Immature natural killer cell (primary cell): ENCODE data around the gene CD27. TPM values are rescaled to one million over a fixed set of nuclear protein-coding genes. Genes with fewer than 3 reads are reported as not detected.
"Not testable (repeated sequence)": the region's sequence is repeated elsewhere in the genome, so short reads cannot be mapped to it uniquely, and the experiment has no call there.

ENCODE experiments used
- DNase-seq, 3 donors: peaks; one replicate each; pipeline ENCODE4 v3.0.0; 2022; ENCODE audit warnings: mixed read lengths in 1 of 3
- H3K27ac Mint-ChIP-seq, 6 donors: one replicate each; pipeline ENCODE4 v1.8.0; 2020; ENCODE audit warnings: mixed read lengths in 6 of 6, mild to moderate bottlenecking in 5 of 6, inconsistent platforms in 4 of 6, moderate library complexity in 3 of 6
- H3K27me3 Mint-ChIP-seq, 3 donors: one replicate each; pipeline ENCODE4 v1.8.0; 2020 to 2021; ENCODE audit warnings: low read depth in 3 of 3, mild to moderate bottlenecking in 3 of 3, mixed read lengths in 3 of 3, moderate library complexity in 3 of 3, inconsistent platforms in 1 of 3
- H3K36me3 Mint-ChIP-seq, 3 donors: one replicate each; pipeline ENCODE4 v1.8.0; 2020; ENCODE audit warnings: mixed read lengths in 3 of 3, inconsistent platforms in 2 of 3, mild to moderate bottlenecking in 2 of 3
- H3K4me1 Mint-ChIP-seq, 2 donors: one replicate each; pipeline ENCODE4 v1.8.0; 2020; ENCODE audit warnings: inconsistent platforms in 2 of 2, mild to moderate bottlenecking in 2 of 2, mixed read lengths in 2 of 2, moderate library complexity in 1 of 2
- H3K4me3 Mint-ChIP-seq, 5 donors: one replicate each; pipeline ENCODE4 v1.8.0; 2020; ENCODE audit warnings: mild to moderate bottlenecking in 5 of 5, mixed read lengths in 5 of 5, inconsistent platforms in 3 of 5, moderate library complexity in 3 of 5
- H3K9me3 Mint-ChIP-seq, 6 donors: one replicate each; pipeline ENCODE4 v1.8.0; 2020; ENCODE audit warnings: mild to moderate bottlenecking in 6 of 6, mixed read lengths in 6 of 6, inconsistent platforms in 4 of 6, moderate library complexity in 3 of 6
- polyA plus RNA-seq, 3 donors: library from polyadenylated mRNA; unstranded; fragments of 300-500 nt; fragmentation: Illumina TruSeq; gene quantifications; one replicate each; pipeline ENCODE4 v1.2.3, GENCODE V29; 2021

CD27 gene
- polyA plus RNA-seq, 3 donors from 2014 or later = 17.0 to 28.5 (median 25.4) TPM

GRCh38 chr12:6469609-6470374, 25.0 kb downstream of the CD27 start:
- Mint-ChIP-seq H3K9me3 (no peaks in the 10 kb centered on the region), H3K4me1 (peaks cover 42 to 61% of the 10 kb centered on the region in 2 donors), H3K4me3 (peak overlapping the region; percentile 87 to 93 (median 91)), H3K27me3 (peaks cover 2 to 12% (median 9%) of the 10 kb centered on the region in 3 donors), H3K36me3 (peaks cover 7 to 9% (median 8%) of the 10 kb centered on the region in 3 donors), H3K27ac (peak overlapping the region; percentile 31 to 96 (median 87))
- no peak for DNase-seq

DNA sequence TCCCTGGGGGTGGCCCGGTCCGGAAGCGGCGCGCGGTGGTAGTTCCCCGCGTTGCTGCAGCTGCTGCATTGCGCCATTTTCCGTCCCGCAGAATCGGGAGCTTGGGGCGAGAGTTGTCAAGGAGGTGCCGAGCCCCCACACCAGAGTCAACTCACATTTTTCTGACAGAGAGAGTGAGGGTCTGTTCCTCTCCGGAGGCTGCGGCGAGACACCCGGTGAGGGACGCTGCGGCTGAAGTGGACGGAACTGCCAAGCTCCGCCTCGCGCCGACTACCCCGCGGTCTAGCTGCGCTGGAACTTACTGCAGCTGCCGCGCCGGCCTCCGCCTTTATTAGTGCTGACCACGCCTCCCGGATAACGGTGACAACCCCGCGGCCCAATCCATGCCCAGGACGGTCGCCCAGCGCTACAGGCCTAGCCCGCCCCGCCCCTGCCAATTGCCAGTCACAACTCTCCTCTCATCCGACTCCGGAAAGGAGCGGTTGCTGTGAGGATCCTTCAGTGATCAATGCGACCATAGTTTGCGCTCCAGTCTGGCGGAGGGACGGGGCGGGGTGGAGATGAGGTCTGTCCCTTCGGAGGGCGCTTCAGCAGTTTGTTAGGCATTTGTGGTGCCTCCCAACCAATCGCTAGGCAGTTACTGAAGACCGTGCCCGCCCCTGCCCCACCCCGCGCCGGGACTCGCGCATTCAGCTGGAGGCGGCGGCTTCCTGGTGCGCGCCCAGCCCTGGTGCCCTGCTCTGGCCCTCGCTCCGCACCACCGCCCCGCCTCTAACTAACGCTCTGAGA, 25.8 kb downstream of the CD27 start, which contains the start of gene VAMP1:
Gene VAMP1 (minus strand): TSS at position 303 of the 789 bp plus-strand sequence. CDS start 146 bp downstream, at position 157.
- no peaks in the 10 kb centered on the region for H3K9me3 Mint-ChIP-seq
- peaks cover 3 to 7% (median 5%) of the 10 kb centered on the region in 3 donors for H3K36me3 Mint-ChIP-seq
- H3K4me1 Mint-ChIP-seq = peaks cover 38 to 53% of the 10 kb centered on the region in 2 donors
- H3K27me3 Mint-ChIP-seq = peaks cover 2 to 14% (median 9%) of the 10 kb centered on the region in 3 donors
- DNase-seq = peak; percentile 95 to 96 (median 95)
- H3K4me3 Mint-ChIP-seq = peak within 1 kb of the TSS; percentile 87 to 93 (median 91)
- H3K27ac Mint-ChIP-seq = peak within 1 kb of the TSS; percentile 85 to 96 (median 94)

DNA sequence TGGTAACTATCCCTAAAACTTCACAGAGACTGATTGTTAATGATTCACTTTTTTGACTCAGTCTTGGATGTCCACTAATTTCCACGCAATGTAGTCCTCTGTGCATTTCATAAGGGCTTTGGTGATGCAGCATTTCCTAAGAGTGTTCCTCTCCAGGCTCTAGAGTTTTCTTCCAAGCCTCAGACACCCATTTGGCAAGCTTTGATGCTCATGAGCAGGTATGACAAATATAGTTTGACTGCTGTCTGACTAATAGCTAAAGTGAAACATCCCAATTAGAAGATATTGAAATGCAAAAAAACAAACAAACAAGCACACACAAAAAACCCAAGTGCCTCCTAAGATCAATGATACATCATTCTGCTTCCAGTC, 27.2 kb downstream of the CD27 start:
- peaks cover 33 to 39% of the 10 kb centered on the region in 2 donors for H3K4me1 Mint-ChIP-seq
- no peaks in the 10 kb centered on the region for H3K9me3 Mint-ChIP-seq
- no peak for DNase-seq
- H3K4me3 Mint-ChIP-seq = peak overlapping the region in 4 of 5 donors; percentile 11 to 93 (median 26)
- H3K27ac Mint-ChIP-seq = peak overlapping the region in 4 of 6 donors; percentile 0 to 93 (median 4)
- H3K27me3 Mint-ChIP-seq = peaks cover 2 to 14% (median 9%) of the 10 kb centered on the region in 3 donors
- H3K36me3 Mint-ChIP-seq = peaks cover 0 to 4% (median 0%) of the 10 kb centered on the region in 3 donors

DNA sequence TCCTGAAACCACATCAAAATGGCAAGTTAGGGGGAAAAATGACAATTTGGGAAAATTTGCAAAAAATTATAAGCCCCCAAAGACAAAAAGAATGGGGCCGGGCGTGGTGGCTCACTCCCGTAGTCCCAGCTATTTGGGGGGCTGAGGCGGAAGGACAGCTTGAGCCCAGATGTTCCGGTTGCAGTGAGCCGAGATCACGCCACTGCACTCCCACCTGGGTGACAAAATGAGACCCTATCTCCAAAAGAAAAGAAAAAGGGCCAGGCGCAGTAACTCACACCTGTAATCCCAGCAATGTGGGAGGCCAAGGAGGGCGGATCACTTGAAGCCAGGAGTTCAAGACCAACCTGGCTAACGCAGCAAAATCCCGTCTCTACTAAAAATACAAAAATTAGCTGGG, 27.7 kb downstream of the CD27 start:
- H3K4me1 Mint-ChIP-seq = peaks cover 29 to 34% of the 10 kb centered on the region in 2 donors

DNA sequence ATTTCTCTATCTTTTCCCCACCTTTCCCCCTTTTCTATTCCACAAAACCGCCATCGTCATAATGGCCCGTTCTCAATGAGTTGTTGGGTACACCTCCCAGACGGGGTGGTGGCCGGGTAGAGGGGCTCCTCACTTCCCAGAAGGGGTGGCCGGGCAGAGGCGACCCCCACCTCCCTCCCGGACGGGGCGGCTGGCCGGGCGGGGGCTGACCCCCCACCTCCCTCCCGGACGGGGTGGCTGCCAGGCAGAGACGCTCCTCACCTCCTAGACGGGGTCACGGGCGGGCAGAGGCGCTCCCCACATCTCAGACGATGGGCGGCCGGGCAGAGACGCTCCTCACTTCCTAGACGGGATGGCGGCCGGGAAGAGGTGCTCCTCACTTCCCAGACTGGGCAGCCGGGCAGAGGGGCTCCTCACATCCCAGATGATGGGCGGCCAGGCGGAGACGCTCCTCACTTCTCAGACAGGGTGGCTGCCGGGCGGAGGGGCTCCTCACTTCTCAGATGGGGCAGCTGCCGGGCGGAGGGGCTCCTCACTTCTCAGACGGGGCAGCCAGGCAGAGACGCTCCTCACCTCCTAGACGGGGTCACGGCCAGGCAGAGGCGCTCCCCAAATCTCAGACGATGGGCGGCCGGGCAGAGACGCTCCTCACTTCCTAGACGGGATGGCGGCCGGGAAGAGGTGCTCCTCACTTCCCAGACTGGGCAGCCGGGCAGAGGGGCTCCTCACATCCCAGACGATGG, 30.6 kb downstream of the CD27 start:
- not testable (repeated sequence) for H3K4me3 Mint-ChIP-seq, H3K36me3 Mint-ChIP-seq, H3K4me1 Mint-ChIP-seq, H3K27ac Mint-ChIP-seq, H3K9me3 Mint-ChIP-seq, DNase-seq
- H3K27me3 Mint-ChIP-seq = peaks cover 5 to 10% (median 6%) of the 10 kb centered on the region in 3 donors

More for the DNA sequence above, 27.7 kb downstream of the CD27 start:
- H3K4me3 Mint-ChIP-seq = peak overlapping the region in 3 of 5 donors; percentile 11 to 93 (median 33)
- H3K36me3 Mint-ChIP-seq = no peaks in the 10 kb centered on the region
- peaks cover 2 to 14% (median 9%) of the 10 kb centered on the region in 3 donors for H3K27me3 Mint-ChIP-seq
- no peak overlapping the region for H3K27ac Mint-ChIP-seq
- no peak for DNase-seq
- no peaks in the 10 kb centered on the region for H3K9me3 Mint-ChIP-seq

GRCh38 chr12:6476489-6476888, 31.7 kb downstream of the CD27 start:
- no peak overlapping the region for H3K4me3 Mint-ChIP-seq
- no peak for DNase-seq
- H3K4me1 Mint-ChIP-seq = peaks cover 0 to under 1% of the 10 kb centered on the region in 2 donors
- H3K27me3 Mint-ChIP-seq = peaks cover 3 to 4% (median 3%) of the 10 kb centered on the region in 3 donors
- H3K9me3 Mint-ChIP-seq = no peaks in the 10 kb centered on the region
- H3K27ac Mint-ChIP-seq = no peak overlapping the region
- H3K36me3 Mint-ChIP-seq = no peaks in the 10 kb centered on the region

DNA sequence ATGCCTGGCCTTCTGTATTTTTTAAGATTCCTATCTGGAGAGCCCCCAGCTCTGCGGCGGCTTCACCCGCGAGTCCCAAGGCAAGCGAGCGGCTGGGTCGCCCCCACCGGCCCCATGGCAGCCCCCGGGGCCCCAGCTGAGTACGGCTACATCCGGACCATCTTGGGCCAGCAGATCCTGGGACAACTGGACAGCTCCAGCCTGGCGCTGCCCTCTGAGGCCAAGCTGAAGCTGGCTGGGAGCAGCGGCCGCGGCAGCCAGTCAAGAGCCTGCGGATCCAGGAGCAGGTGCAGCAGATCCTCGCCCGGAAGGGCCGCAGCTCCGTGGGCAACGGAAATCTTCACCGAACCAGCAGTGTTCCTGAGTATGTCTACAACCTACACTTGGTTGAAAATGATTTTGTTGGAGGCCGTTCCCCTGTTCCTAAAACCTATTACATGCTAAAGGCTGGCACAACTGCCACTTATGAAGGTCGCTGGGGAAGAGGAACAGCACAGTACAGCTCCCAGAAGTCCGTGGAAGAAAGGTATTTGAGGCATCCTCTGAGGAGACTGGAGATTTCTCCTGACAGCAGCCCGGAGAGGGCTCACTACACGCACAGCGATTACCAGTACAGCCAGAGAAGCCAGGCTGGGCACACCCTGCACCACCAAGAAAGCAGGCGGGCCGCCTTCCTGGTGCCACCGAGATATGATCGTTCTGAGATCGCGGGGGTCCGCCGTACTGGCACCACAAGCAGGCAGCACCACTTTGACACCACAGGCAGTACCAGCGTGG, 33.0 kb downstream of the CD27 start:
- not testable (repeated sequence) for H3K4me3 Mint-ChIP-seq, DNase-seq, H3K9me3 Mint-ChIP-seq, H3K27ac Mint-ChIP-seq, H3K36me3 Mint-ChIP-seq, H3K27me3 Mint-ChIP-seq, H3K4me1 Mint-ChIP-seq

GRCh38 chr12:6478416-6478815, 33.7 kb downstream of the CD27 start:
- H3K36me3 Mint-ChIP-seq = no peaks in the 10 kb centered on the region
- no peak overlapping the region for H3K4me3 Mint-ChIP-seq
- no peaks in the 10 kb centered on the region for H3K9me3 Mint-ChIP-seq
- peaks cover 3 to 4% (median 4%) of the 10 kb centered on the region in 3 donors for H3K27me3 Mint-ChIP-seq
- H3K27ac Mint-ChIP-seq = no peak overlapping the region
- DNase-seq = no peak
- no peaks in the 10 kb centered on the region for H3K4me1 Mint-ChIP-seq

DNA sequence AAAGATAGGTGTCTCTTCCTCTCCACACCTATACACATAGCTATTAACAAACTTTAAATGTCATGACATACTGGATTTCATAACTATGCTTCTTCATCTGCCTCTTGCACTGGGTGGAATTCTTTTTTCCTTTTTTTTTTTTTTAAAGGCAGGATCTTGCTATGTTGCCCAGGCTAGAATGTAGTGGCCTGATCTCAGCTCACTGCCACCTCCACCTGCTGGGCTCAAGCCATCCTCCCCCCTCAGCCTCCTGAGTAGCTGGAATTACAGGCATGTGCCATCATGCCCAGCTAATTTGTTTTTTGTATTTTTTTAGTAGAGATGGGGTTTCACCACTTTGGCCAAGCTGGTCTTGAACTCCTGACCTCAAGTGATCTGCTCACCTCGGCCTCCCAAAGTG, 43.5 kb downstream of the CD27 start:
- Mint-ChIP-seq H3K4me1 (peaks cover 12 to 16% of the 10 kb centered on the region in 2 donors), H3K4me3 (no peak overlapping the region), H3K27me3 (peaks cover 5 to 15% (median 6%) of the 10 kb centered on the region in 3 donors), H3K9me3 (no peaks in the 10 kb centered on the region), H3K27ac (no peak overlapping the region), H3K36me3 (peaks cover 0 to 4% (median 4%) of the 10 kb centered on the region in 3 donors)
- DNase-seq = no peak

GRCh38 chr12:6489449-6489848, 44.7 kb downstream of the CD27 start:
- H3K27me3 Mint-ChIP-seq = peaks cover 9 to 24% (median 11%) of the 10 kb centered on the region in 3 donors
- H3K4me1 Mint-ChIP-seq = peaks cover 15 to 22% of the 10 kb centered on the region in 2 donors
- peaks cover 0 to 4% (median 4%) of the 10 kb centered on the region in 3 donors for H3K36me3 Mint-ChIP-seq
- no peak for DNase-seq
- no peak overlapping the region for H3K4me3 Mint-ChIP-seq
- no peak overlapping the region for H3K27ac Mint-ChIP-seq
- H3K9me3 Mint-ChIP-seq = no peaks in the 10 kb centered on the region

DNA sequence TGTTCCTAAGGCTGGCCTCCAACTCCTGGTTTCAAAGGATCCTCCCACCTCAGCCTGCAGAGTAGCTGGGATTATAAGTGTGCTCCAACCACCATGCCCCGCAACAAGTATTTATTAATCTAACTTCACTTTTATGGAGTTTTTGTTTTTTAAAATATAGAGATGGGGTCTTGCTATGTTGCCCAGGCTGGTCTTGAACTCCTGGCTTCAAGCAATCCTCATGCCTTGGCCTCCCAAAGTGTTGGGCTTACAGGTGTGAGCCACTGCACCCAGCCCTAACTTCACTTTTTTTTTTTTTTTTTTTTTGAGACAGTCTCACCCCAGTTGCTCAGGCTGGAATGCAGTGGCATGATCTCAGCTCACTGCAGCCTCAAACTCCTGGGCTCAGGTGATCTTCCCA, 45.9 kb downstream of the CD27 start:
- not testable (repeated sequence) for H3K9me3 Mint-ChIP-seq, H3K36me3 Mint-ChIP-seq, DNase-seq, H3K4me3 Mint-ChIP-seq, H3K27ac Mint-ChIP-seq
- peaks cover 9 to 24% (median 10%) of the 10 kb centered on the region in 3 donors for H3K27me3 Mint-ChIP-seq
- peaks cover 27 to 34% of the 10 kb centered on the region in 2 donors for H3K4me1 Mint-ChIP-seq

DNA sequence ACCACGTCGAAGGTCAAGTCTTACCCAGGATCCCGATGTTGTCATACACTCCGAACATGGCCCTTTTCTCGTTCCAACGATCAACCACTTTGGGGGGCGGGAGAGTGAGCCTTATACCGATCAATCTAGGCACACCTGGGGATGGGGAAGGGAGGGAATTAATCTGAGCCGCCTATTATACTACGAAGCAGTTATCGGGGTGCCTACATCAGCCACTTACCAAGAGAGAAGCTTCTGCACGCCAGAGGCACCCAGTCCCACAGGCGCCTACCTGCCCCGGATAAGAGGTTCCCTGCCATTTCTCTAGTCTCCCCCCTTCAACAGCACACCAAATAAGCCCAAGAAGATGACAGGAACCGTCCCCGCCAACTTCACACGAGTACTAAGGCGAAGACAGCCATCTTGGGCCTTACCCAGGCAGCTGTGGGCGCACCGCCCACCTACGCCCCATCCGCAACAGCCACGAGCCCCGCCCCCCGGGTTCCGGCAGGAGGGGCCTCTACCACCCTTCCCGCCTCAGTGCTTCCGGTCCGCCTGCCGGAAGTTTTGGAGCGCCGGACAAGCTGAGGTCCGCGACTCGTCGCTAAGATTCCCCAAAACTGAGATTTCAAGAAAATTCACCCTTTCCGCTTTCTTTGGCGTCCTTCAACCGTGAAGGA, 48.2 kb downstream of the CD27 start, which contains the start of gene MRPL51:
Gene MRPL51 (minus strand): TSS at position 425 of the 659 bp plus-strand sequence. CDS start 126 bp downstream, at position 299.
- Mint-ChIP-seq H3K4me3 (peak within 1 kb of the TSS; percentile 92 to 98 (median 96)), H3K4me1 (peaks cover 32 to 45% of the 10 kb centered on the region in 2 donors), H3K27ac (peak within 1 kb of the TSS; percentile 95 to 99 (median 97)), H3K27me3 (peaks cover 9 to 22% (median 10%) of the 10 kb centered on the region in 3 donors), H3K36me3 (peaks cover 0 to 8% (median 4%) of the 10 kb centered on the region in 3 donors), H3K9me3 (no peaks in the 10 kb centered on the region)
- peak; percentile 93 to 96 (median 96) for DNase-seq
